ENCODE results near the gene PDE9A. TPM values are rescaled to one million over a fixed set of nuclear protein-coding genes. Genes with fewer than 3 reads are reported as not detected.

Gene PDE9A
- total RNA-seq, 6 experiments from 2014 or later: not detected

DNA sequence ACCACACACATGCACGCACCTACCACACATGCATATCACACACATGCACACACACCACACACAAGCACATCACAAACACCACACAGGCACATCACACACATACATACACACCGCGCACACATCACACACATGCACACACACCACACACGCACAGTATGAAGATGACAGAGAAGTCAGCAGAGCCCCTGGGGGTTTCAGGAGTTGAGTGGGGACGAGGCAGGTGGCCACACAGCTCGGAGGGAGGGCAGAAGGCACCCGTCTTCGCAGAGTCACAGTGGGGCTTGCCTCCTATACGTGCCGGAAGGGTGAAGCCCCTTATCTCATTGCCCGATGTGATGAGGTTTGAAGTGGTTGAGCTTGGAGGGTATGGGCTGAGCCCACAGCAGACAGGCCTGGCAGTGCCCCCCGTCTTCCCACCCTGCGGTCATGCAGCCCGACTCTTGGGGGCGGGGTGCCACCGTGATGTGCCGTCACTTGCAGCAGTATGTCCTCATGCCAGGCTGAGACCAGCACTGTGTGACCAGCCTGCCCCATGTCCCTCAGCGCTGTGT, 9.9 kb downstream of the PDE9A start:
- Mint-ChIP-seq H3K27me3 (ENCODE audit: insufficient read depth) (peaks cover 3% of the 10 kb centered on the region), H3K27ac (no peak overlapping the region), H3K9me3 (peaks cover 32% of the 10 kb centered on the region), H3K36me3 (ENCODE audit: low read depth) (peaks cover 5% of the 10 kb centered on the region; the same call in 1 of the 2 replicates), H3K4me1 (ENCODE audit: low read depth) (no peaks in the 10 kb centered on the region), H3K4me3 (no peak overlapping the region)
- TF ChIP-seq, protein P1, sequence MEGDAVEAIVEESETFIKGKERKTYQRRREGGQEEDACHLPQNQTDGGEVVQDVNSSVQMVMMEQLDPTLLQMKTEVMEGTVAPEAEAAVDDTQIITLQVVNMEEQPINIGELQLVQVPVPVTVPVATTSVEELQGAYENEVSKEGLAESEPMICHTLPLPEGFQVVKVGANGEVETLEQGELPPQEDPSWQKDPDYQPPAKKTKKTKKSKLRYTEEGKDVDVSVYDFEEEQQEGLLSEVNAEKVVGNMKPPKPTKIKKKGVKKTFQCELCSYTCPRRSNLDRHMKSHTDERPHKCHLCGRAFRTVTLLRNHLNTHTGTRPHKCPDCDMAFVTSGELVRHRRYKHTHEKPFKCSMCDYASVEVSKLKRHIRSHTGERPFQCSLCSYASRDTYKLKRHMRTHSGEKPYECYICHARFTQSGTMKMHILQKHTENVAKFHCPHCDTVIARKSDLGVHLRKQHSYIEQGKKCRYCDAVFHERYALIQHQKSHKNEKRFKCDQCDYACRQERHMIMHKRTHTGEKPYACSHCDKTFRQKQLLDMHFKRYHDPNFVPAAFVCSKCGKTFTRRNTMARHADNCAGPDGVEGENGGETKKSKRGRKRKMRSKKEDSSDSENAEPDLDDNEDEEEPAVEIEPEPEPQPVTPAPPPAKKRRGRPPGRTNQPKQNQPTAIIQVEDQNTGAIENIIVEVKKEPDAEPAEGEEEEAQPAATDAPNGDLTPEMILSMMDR (IDR thresholded peaks at IDR 0.05): no peak
- no peak for DNase-seq

DNA sequence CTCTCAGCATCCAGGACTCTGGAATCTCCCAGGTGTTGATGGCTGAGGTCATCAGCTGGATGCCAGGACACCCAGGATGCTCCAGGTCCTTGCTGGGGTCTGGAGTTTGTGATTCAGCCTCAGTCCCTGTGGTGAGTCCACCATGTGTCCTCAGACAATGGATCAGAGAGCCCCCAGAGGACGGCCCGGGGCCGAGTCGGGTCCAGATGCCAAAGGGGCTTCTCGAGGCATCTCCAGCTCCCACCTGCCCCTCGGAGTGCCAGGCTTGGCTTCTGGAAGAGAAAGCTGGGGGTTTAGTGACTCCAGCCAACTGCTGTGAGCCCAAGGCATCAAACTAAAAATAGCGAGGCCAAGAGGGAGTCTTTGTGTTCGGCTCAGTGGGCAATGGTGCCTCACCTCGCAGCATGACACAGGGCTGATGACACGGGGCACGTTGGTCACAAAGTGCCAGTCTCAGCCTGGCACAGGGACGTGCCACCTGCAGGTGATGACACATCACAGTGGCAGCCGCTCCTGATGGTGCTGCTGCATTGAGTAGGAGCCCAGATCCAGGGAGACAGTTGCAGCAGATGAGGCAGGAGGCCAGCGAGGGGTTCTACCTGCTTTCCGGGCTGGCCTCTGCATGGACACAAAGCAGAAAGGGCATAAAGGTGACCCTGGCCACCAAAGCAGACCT, 10.6 kb downstream of the PDE9A start:
- TF ChIP-seq, protein P1 (IDR thresholded peaks at IDR 0.05): no peak
- no peaks in the 10 kb centered on the region for H3K4me1 Mint-ChIP-seq (ENCODE audit: low read depth)

DNA sequence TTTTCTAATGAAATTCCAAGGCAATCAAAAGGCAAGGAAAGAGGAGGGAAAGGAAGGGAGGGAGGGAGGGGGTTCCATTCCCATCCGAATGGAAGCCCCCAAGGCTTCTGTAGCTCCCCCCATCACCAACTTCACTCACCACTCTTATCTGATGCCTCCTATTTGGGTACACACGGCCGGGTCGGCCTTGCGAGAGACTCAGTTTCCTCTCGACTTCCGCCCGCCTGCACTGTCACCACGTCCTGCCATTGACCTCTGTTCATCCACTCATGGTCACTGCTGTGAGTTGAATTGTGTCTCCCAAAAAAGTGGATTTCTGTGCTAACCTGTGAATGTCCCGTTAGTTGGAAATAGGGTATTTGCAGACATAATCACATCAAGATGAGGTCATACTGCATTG, 11.2 kb downstream of the PDE9A start:
- no peak overlapping the region for H3K27ac Mint-ChIP-seq
- H3K4me3 Mint-ChIP-seq: no peak overlapping the region

More for the DNA sequence above, 10.6 kb downstream of the PDE9A start:
- H3K27me3 Mint-ChIP-seq (ENCODE audit: insufficient read depth): no peaks in the 10 kb centered on the region; the same call in 1 of the 2 replicates
- no peak overlapping the region for H3K27ac Mint-ChIP-seq
- peaks cover 5% of the 10 kb centered on the region; the same call in 1 of the 2 replicates for H3K36me3 Mint-ChIP-seq (ENCODE audit: low read depth)
- no peak for DNase-seq
- H3K4me3 Mint-ChIP-seq: no peak overlapping the region
- H3K9me3 Mint-ChIP-seq: peaks cover 31% of the 10 kb centered on the region

DNA sequence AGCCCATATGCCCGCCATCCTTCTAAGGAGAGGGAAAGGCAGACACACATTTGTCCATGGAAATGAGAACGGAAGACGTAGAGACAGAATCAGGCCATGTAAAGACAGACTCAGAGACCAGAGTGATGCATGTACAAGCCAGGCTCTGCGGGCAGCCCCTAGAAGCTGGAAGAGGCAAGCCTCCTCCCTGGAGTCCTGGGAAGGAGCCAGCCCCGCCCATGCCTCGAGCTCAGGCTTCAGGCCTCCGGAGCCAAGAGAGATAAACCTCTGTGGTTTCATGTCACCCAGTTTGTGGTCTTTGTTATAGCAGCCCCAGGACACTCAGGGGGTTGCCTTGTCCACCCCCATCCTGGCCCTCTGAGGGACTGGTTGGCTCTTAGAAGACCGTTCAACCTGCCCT, 11.6 kb downstream of the PDE9A start:
- no peak for DNase-seq
- TF ChIP-seq, protein P1 (IDR thresholded peaks at IDR 0.05): no peak
- Mint-ChIP-seq H3K4me1 (ENCODE audit: low read depth) (no peaks in the 10 kb centered on the region), H3K36me3 (ENCODE audit: low read depth) (peaks cover 5% of the 10 kb centered on the region; the same call in 1 of the 2 replicates), H3K4me3 (no peak overlapping the region), H3K27ac (no peak overlapping the region), H3K9me3 (peaks cover 31% of the 10 kb centered on the region), H3K27me3 (ENCODE audit: insufficient read depth) (no peaks in the 10 kb centered on the region; the same call in 1 of the 2 replicates)

More for the DNA sequence above, 11.2 kb downstream of the PDE9A start:
- H3K4me1 Mint-ChIP-seq (ENCODE audit: low read depth): no peaks in the 10 kb centered on the region
- DNase-seq: no peak
- TF ChIP-seq, protein P1 (IDR thresholded peaks at IDR 0.05): no peak
- peaks cover 5% of the 10 kb centered on the region; the same call in 1 of the 2 replicates for H3K36me3 Mint-ChIP-seq (ENCODE audit: low read depth)
- H3K27me3 Mint-ChIP-seq (ENCODE audit: insufficient read depth): no peaks in the 10 kb centered on the region; the same call in 1 of the 2 replicates
- H3K9me3 Mint-ChIP-seq: peaks cover 31% of the 10 kb centered on the region

DNA sequence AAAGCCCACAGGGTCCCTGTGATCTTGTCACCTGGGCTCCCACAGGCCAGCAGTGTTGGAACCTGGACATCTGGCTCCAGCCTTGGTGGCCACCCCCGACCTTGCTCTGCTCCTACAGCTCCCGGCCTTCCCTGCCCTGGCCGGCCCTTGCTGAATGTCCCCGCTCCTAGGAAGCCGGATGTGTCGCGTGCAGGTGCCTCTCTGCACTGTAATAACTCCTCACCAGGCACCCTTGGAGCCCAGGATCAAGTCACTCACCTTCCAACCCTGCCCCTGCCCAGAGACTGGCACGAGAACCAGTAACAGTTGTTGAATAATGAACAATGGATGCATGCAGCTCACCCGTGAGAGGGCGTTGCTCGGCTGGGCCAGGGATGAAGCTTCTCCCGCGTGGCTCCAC, 12.1 kb downstream of the PDE9A start:
- no peak for DNase-seq
- TF ChIP-seq, protein P1 (IDR thresholded peaks at IDR 0.05): no peak
- no peak overlapping the region for H3K4me3 Mint-ChIP-seq
- peaks cover 5% of the 10 kb centered on the region; the same call in 1 of the 2 replicates for H3K36me3 Mint-ChIP-seq (ENCODE audit: low read depth)
- peaks cover 27% of the 10 kb centered on the region for H3K9me3 Mint-ChIP-seq
- no peak overlapping the region for H3K27ac Mint-ChIP-seq
- H3K4me1 Mint-ChIP-seq (ENCODE audit: low read depth): no peaks in the 10 kb centered on the region
- H3K27me3 Mint-ChIP-seq (ENCODE audit: insufficient read depth): no peaks in the 10 kb centered on the region; the same call in 1 of the 2 replicates
